ENCODE results near the gene CEPT1. TPM values are rescaled to one million over a fixed set of nuclear protein-coding genes. Genes with fewer than 3 reads are reported as not detected.
"Not testable (repeated sequence)": the region's sequence is repeated elsewhere in the genome, so short reads cannot be mapped to it uniquely, and the experiment has no call there.

The CEPT1 gene
- 10 to 100 TPM; 36.3 to 37.3 TPM for total RNA-seq

- POLR2A ChIA-PET: interaction anchor here (0.8 to 2.0 kb wide), 3 partner anchors 43 to 79 kb away, joined by 3 to 7 read pairs (median 4); no protein-coding TSS in a partner anchor
- CTCF ChIA-PET: interaction anchor here (0.8 to 0.9 kb wide), 2 partner anchors 12 to 80 kb away, joined by 3 to 4 read pairs; no protein-coding TSS in a partner anchor
These were observed at the start of gene CEPT1, which contains the start of gene DRAM2 for GRCh38 chr1:111139956-111140679. Gene CEPT1 (plus strand): TSS chr1:111140223. CDS start chr1:111147715, 7,492 bp downstream. Gene DRAM2 (minus strand): TSS chr1:111140093. CDS start chr1:111131554, 8,539 bp downstream.

- POLR2A ChIA-PET, CTCF ChIA-PET: not testable (repeated sequence)
These were observed 44.6 kb upstream of the CEPT1 start for GRCh38 chr1:111095421-111095820.

- CTCF ChIA-PET: no interaction called here
- POLR2A ChIA-PET: no interaction called here
These were observed 42.5 kb upstream of the CEPT1 start for GRCh38 chr1:111097356-111098099.

GRCh38 chr1:111099289-111099688 lies 40.7 kb upstream of the CEPT1 start:
- ChIA-PET POLR2A (no interaction called here), CTCF (no interaction called here)

GRCh38 chr1:111101854-111102642 lies 38.0 kb upstream of the CEPT1 start:
- CTCF ChIA-PET: no interaction called here
- POLR2A ChIA-PET: no interaction called here

- CTCF ChIA-PET: no interaction called here
- POLR2A ChIA-PET: no interaction called here
These were observed 35.0 kb upstream of the CEPT1 start for GRCh38 chr1:111104981-111105380.

- ChIA-PET POLR2A (no interaction called here), CTCF (no interaction called here)
These were observed 29.7 kb upstream of the CEPT1 start for GRCh38 chr1:111110197-111110899.

- POLR2A ChIA-PET: no interaction called here
- CTCF ChIA-PET: no interaction called here
These were observed 23.5 kb upstream of the CEPT1 start for GRCh38 chr1:111116496-111116895.

- ChIA-PET CTCF (no interaction called here), POLR2A (no interaction called here)
These were observed 13.7 kb upstream of the CEPT1 start for GRCh38 chr1:111126354-111126753.

- ChIA-PET CTCF (no interaction called here), POLR2A (no interaction called here)
These were observed 11.9 kb upstream of the CEPT1 start for GRCh38 chr1:111127923-111128643.

GRCh38 chr1:111129376-111129775 lies 10.6 kb upstream of the CEPT1 start:
- POLR2A ChIA-PET: interaction anchor here (0.6 kb wide), 1 partner anchor 17 kb away, joined by 5 read pairs; no protein-coding TSS in a partner anchor
- CTCF ChIA-PET: no interaction called here

- CTCF ChIA-PET: interaction anchor here (0.7 kb wide), 1 partner anchor 118 kb away, joined by 4 read pairs; no protein-coding TSS in a partner anchor
These were observed 8.3 kb upstream of the CEPT1 start for GRCh38 chr1:111131693-111132092.

GRCh38 chr1:111133866-111134265 lies 6.2 kb upstream of the CEPT1 start:
- POLR2A ChIA-PET: no interaction called here

More at GRCh38 chr1:111131693-111132092, 8.3 kb upstream of the CEPT1 start:
- POLR2A ChIA-PET: interaction anchor here (0.7 kb wide), 1 partner anchor 171 kb away, joined by 3 read pairs; no protein-coding TSS in a partner anchor

GRCh38 chr1:111139324-111139955 lies 583 bp upstream of the CEPT1 start:
- CTCF ChIA-PET: interaction anchor here (0.8 to 0.9 kb wide), 2 partner anchors 13 to 80 kb away, joined by 3 to 4 read pairs; no protein-coding TSS in a partner anchor
- POLR2A ChIA-PET: interaction anchor here (0.8 to 2.0 kb wide), 4 partner anchors 43 to 80 kb away, joined by 3 to 7 read pairs (median 4); no protein-coding TSS in a partner anchor

More at GRCh38 chr1:111133866-111134265, 6.2 kb upstream of the CEPT1 start:
- CTCF ChIA-PET: no interaction called here

GRCh38 chr1:111140680-111140967 lies 601 bp downstream of the CEPT1 start:
- ChIA-PET CTCF (no interaction called here), POLR2A (interaction anchor here (2.0 kb wide), 1 partner anchor 42 kb away, joined by 7 read pairs; no protein-coding TSS in a partner anchor)

GRCh38 chr1:111141245-111142220 lies 1.5 kb downstream of the CEPT1 start:
- ChIA-PET CTCF (no interaction called here), POLR2A (no interaction called here)

- ChIA-PET CTCF (interaction anchor here (1.6 kb wide), 1 partner anchor 80 kb away, joined by 3 read pairs; no protein-coding TSS in a partner anchor), POLR2A (no interaction called here)
These were observed 2.4 kb downstream of the CEPT1 start for GRCh38 chr1:111142356-111142975.

Data from activated CD8-positive, alpha-beta memory T cell treated with anti-CD3 and anti-CD28 coated beads for 36 hours (primary cell).